ENCODE data around the gene ACTN1. TPM values are rescaled to one million over a fixed set of nuclear protein-coding genes. Genes with fewer than 3 reads are reported as not detected.

Gene ACTN1
- total RNA-seq, 3 donors from 2014 or later (not counting 1 experiment from before 2014, with no cell fraction given) = 14.9 to 39.5 (median 19.6) TPM

DNA sequence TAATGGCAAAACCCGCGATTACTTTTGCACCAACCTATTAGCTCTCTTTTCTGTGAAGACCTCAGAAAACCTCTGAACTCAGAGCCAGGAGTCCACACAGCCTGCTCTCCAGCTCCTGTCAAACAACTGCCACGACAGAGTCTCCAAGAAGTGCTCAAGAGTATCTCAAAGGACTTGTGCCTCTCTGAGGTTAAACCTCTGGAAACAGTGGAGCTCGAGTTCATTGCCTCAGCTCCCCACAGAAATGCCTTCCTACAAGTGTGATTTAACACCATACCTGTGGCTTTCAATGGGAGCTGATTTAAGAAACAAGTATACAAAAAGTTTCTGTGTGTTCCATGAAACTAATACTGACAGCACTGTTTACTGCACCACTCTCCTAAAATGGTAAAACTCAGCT lies 20.1 kb downstream of the ACTN1 start:
- Histone ChIP-seq H3K4me3 (ENCODE audit: low read length) (no peak overlapping the region), H3K27me3 (ENCODE audit: control insufficient read depth, insufficient read depth, low read length) (no peaks in the 10 kb centered on the region), H3K36me3 (ENCODE audit: control insufficient read depth, insufficient read depth, low read length) (no peaks in the 10 kb centered on the region), H3K4me1 (ENCODE audit: control insufficient read depth, insufficient read depth, low read length) (peaks cover 5% of the 10 kb centered on the region), H3K9me3 (ENCODE audit: control insufficient read depth, insufficient read depth, low read length) (no peaks in the 10 kb centered on the region), H3K27ac (ENCODE audit: low read length) (no peak overlapping the region)
- no peaks in the 10 kb centered on the region for H3K36me3 Mint-ChIP-seq
- intact Hi-C loops (cut with micrococcal nuclease) = no loop called here
- no peaks in the 10 kb centered on the region for H3K9me3 Mint-ChIP-seq
- WGBS (ENCODE audit: insufficient coverage) = 60% methylated on average over 4 of the region's 4 CpGs
- no peak overlapping the region for H3K27ac Mint-ChIP-seq
- TF ChIP-seq, protein P1, sequence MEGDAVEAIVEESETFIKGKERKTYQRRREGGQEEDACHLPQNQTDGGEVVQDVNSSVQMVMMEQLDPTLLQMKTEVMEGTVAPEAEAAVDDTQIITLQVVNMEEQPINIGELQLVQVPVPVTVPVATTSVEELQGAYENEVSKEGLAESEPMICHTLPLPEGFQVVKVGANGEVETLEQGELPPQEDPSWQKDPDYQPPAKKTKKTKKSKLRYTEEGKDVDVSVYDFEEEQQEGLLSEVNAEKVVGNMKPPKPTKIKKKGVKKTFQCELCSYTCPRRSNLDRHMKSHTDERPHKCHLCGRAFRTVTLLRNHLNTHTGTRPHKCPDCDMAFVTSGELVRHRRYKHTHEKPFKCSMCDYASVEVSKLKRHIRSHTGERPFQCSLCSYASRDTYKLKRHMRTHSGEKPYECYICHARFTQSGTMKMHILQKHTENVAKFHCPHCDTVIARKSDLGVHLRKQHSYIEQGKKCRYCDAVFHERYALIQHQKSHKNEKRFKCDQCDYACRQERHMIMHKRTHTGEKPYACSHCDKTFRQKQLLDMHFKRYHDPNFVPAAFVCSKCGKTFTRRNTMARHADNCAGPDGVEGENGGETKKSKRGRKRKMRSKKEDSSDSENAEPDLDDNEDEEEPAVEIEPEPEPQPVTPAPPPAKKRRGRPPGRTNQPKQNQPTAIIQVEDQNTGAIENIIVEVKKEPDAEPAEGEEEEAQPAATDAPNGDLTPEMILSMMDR (IDR thresholded peaks at IDR 0.05) = no peak
- DNase-seq (no peak), ATAC-seq (no peak)
- no peaks in the 10 kb centered on the region for H3K27me3 Mint-ChIP-seq (ENCODE audit: low read depth in 2 of 2)
- no peak overlapping the region for H3K4me3 Mint-ChIP-seq
- H3K4me1 Mint-ChIP-seq = peaks cover 17 to 24% of the 10 kb centered on the region in 2 donors

DNA sequence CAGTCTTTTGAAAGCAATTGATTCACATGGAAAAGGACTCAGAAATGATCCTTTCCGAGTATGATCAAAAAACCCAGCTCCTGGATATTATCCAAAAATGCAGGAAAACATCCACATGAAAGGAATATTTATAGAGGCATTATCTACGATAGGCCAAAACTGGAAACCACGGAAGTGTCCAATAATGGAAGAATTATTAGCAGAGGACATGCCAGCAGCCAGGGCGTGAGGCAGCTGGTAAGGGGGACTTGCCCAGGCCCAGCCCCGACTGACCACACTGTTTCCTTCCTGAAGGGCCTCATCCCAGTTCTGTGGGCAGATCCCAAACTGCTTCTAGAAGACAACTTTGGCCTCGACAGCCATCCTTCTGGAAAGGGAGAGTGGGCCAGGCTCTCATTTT lies 20.5 kb downstream of the ACTN1 start:
- Histone ChIP-seq H3K27ac (ENCODE audit: low read length) (no peak overlapping the region), H3K36me3 (ENCODE audit: control insufficient read depth, insufficient read depth, low read length) (no peaks in the 10 kb centered on the region), H3K4me3 (ENCODE audit: low read length) (no peak overlapping the region), H3K4me1 (ENCODE audit: control insufficient read depth, insufficient read depth, low read length) (peaks cover 5% of the 10 kb centered on the region), H3K9me3 (ENCODE audit: control insufficient read depth, insufficient read depth, low read length) (no peaks in the 10 kb centered on the region), H3K27me3 (ENCODE audit: control insufficient read depth, insufficient read depth, low read length) (no peaks in the 10 kb centered on the region)
- Mint-ChIP-seq H3K4me3 (no peak overlapping the region), H3K27ac (no peak overlapping the region), H3K36me3 (no peaks in the 10 kb centered on the region), H3K9me3 (no peaks in the 10 kb centered on the region), H3K27me3 (ENCODE audit: low read depth in 2 of 2) (no peaks in the 10 kb centered on the region), H3K4me1 (peaks cover 17 to 24% of the 10 kb centered on the region in 2 donors)
- TF ChIP-seq, protein P1 (IDR thresholded peaks at IDR 0.05) = no peak
- WGBS (ENCODE audit: insufficient coverage) = 73% methylated on average over 6 of the region's 6 CpGs
- DNase-seq (no peak), ATAC-seq (no peak)
- intact Hi-C loops (cut with micrococcal nuclease) = no loop called here

DNA sequence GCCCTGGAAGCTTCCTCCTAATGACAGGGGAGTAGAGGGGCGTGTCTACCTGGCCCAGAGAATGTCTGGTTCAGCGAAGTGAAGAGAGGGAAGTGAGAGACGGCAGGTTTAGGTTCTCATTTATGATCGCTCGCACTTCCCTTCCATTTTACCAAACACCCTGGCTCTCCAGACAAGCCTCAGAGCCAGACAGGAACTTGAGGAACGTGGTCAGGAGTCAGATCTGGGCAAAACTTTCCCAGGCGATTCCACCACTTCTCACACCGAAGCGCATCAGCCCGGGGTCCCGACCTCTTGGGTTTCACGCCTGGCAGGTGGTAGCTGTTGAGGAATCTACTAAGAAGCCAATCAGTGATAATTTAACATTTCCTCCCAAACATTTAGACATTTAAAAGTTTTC lies 21.3 kb downstream of the ACTN1 start:
- no peak for ATAC-seq
- Mint-ChIP-seq H3K4me3 (no peak overlapping the region), H3K36me3 (no peaks in the 10 kb centered on the region), H3K27ac (no peak overlapping the region), H3K9me3 (no peaks in the 10 kb centered on the region), H3K4me1 (peaks cover 17 to 19% of the 10 kb centered on the region in 2 donors), H3K27me3 (ENCODE audit: low read depth in 2 of 2) (no peaks in the 10 kb centered on the region)
- Histone ChIP-seq H3K9me3 (ENCODE audit: control insufficient read depth, insufficient read depth, low read length) (no peaks in the 10 kb centered on the region), H3K27me3 (ENCODE audit: control insufficient read depth, insufficient read depth, low read length) (no peaks in the 10 kb centered on the region), H3K36me3 (ENCODE audit: control insufficient read depth, insufficient read depth, low read length) (no peaks in the 10 kb centered on the region), H3K4me3 (ENCODE audit: low read length) (no peak overlapping the region), H3K4me1 (ENCODE audit: control insufficient read depth, insufficient read depth, low read length) (peaks cover 5% of the 10 kb centered on the region), H3K27ac (ENCODE audit: low read length) (no peak overlapping the region)
- TF ChIP-seq, protein P1 (IDR thresholded peaks at IDR 0.05) = no peak
- 85% methylated on average over 8 of the region's 12 CpGs for WGBS (ENCODE audit: insufficient coverage)
- DNase-seq = no peak
- intact Hi-C loops (cut with micrococcal nuclease) = no loop called here

DNA sequence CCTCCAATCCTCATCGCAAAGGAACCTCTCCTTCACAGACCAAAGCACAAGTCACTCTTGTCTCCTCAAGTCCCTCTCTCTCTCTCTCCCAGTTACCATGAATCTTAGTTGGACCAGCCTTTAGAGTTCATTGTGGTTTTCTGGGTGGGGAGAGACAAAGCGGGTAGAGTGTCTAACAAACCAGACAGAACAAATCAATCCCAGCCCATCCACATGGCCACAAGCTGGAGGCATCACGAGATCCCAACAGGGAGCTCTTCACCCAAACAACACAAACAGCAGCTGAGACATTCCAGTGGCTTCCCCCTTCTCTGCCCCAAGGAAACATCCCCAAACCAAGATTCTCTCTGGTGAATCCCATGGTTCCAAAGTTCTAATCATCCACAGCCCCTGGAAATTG lies 22.4 kb downstream of the ACTN1 start:
- ATAC-seq = no peak
- TF ChIP-seq, protein P1 (IDR thresholded peaks at IDR 0.05) = no peak
- H3K4me3 ChIP-seq (ENCODE audit: low read length) = no peak overlapping the region
- Mint-ChIP-seq H3K27me3 (ENCODE audit: low read depth in 2 of 2) (no peaks in the 10 kb centered on the region), H3K4me3 (no peak overlapping the region), H3K9me3 (no peaks in the 10 kb centered on the region), H3K36me3 (no peaks in the 10 kb centered on the region), H3K27ac (no peak overlapping the region), H3K4me1 (peaks cover 14 to 17% of the 10 kb centered on the region in 2 donors)
- peaks cover 5% of the 10 kb centered on the region for H3K4me1 ChIP-seq (ENCODE audit: control insufficient read depth, insufficient read depth, low read length)
- 82% methylated on average over 3 of the region's 3 CpGs for WGBS (ENCODE audit: insufficient coverage)
- no peaks in the 10 kb centered on the region for H3K9me3 ChIP-seq (ENCODE audit: control insufficient read depth, insufficient read depth, low read length)
- intact Hi-C loops (cut with micrococcal nuclease) = no loop called here
- H3K27me3 ChIP-seq (ENCODE audit: control insufficient read depth, insufficient read depth, low read length) = no peaks in the 10 kb centered on the region
- no peak for DNase-seq
- no peak overlapping the region for H3K27ac ChIP-seq (ENCODE audit: low read length)
- H3K36me3 ChIP-seq (ENCODE audit: control insufficient read depth, insufficient read depth, low read length) = no peaks in the 10 kb centered on the region
